Heart right ventricle (tissue), 16 donors: Measurements from ENCODE around the gene NME9. TPM values are rescaled to one million over a fixed set of nuclear protein-coding genes. Genes with fewer than 3 reads are reported as not detected.

Source experiments
- ATAC-seq, 8 donors: fragments of 200-7000 bp; cut with Tn5 transposase; one replicate each; pipeline ENCODE4 v1.9.1; 2020; ENCODE audit warnings: mild to moderate bottlenecking in 8 of 8, moderate library complexity in 8 of 8, moderate number of reproducible peaks in 1 of 8
- DNase-seq, 2 donors: peaks; one replicate each; pipeline ENCODE4 v3.0.0-alpha.2; 2020
- H3K27ac ChIP-seq, 10 donors: fragments of 200-600 bp; sonication (generic) in 2 of 10; one replicate each; pipeline versions ENCODE4 v1.5.0 to v1.8.0; 2020 to 2022; ENCODE audit warnings: mild to moderate bottlenecking in 3 of 10
- H3K27me3 ChIP-seq, 7 donors: fragments of 200-600 bp; one replicate each; pipeline ENCODE4 v1.8.0; 2021 to 2022; ENCODE audit warnings: mild to moderate bottlenecking in 2 of 7
- H3K36me3 ChIP-seq, 9 donors: fragments of 200-600 bp; sonication (generic) in 1 of 9; one replicate each; pipeline versions ENCODE4 v1.5.0 to v1.8.0; 2020 to 2022; ENCODE audit warnings: mild to moderate bottlenecking in 2 of 9
- H3K4me1 ChIP-seq, 9 donors: fragments of 200-600 bp; sonication (generic) in 1 of 9; one replicate each; pipeline versions ENCODE4 v1.5.0 to v1.8.0; 2020 to 2022; ENCODE audit warnings: mild to moderate bottlenecking in 4 of 9
- H3K4me3 ChIP-seq, 10 donors: fragments of 200-600 bp; sonication (generic) in 2 of 10; one replicate each; pipeline versions ENCODE4 v1.5.0 to v1.8.0; 2020 to 2022; ENCODE audit warnings: mild to moderate bottlenecking in 7 of 10, moderate library complexity in 2 of 10
- H3K9me3 ChIP-seq, 11 donors: fragments of 200-600 bp in 10 of 11; sonication (generic) in 2 of 11; one replicate each; pipeline versions ENCODE4 v1.5.0 to v1.8.0; 2013 to 2022; ENCODE audit warnings: mild to moderate bottlenecking in 2 of 11, control low read depth in 1 of 11, moderate library complexity in 1 of 11
- WGBS, 2 donors: extraction: QIAGEN DNeasy Blood & Tissue Kit; methylation state at CpG; one replicate each; pipeline ENCODE4 v1.1.7; 2013; ENCODE audit warnings: inconsistent platforms in 1 of 2; 5-methylcytosine and 5-hydroxymethylcytosine counted together
- intact Hi-C, 10 donors: fragments of 100-400 bp; cut with DNase I; formaldehyde crosslinking; loops; one replicate each; pipeline versions ENCODE4 v1.11.1 to v1.14.2; 2022
- polyA plus RNA-seq, 2 donors: library from polyadenylated mRNA; stranded (reverse); fragments of 200-250 nt; gene quantifications; one replicate each; pipeline ENCODE4 v1.2.3, GENCODE V29; 2013
- total RNA-seq, 10 donors: library from RNA; stranded (reverse); fragmentation: NEBNext Ultra II Directional in 3 of 10; extraction: Animal tissue kit (Norgen Biotek cat#: 25700) in 3 of 10; gene quantifications; one replicate each; pipeline versions ENCODE4 v1.2.1 to v1.2.4, GENCODE V29; 2021 to 2023
- TF ChIP-seq, protein P1 (sequence below), 9 donors: fragments of 200-600 bp; sonication (generic) in 2 of 9; IDR thresholded peaks; one replicate each; pipeline versions ENCODE4 v1.5.0 to v1.8.0; 2021 to 2022; ENCODE audit warnings: antibody characterized with exemption in 9 of 9, mild to moderate bottlenecking in 5 of 9, moderate library complexity in 1 of 9
- donor health status: Arrhythmogenic right ventricular cardiomyopathy.
- donor health status: ischemic (EF 13 %, LVEDD 7.1; RV severe dilation, severe dysfunction).
- donor health status: healthy with polysubstance abuse.
- donor health status: DM: no; HTN: yes; CAD: no.
- donor health status: DM: no; HTN: no; CAD: no.
- donor health status: ischemic (EF 25% LVEDD 6.9; RV normal size, moderate dysfunction).
- donor health status: ischemic (EF 25% LVEDD 5.7; RV mildly dilated, moderate dysfunction).
- donor health status: healthy.
- donor health status: DM: yes; HTN: yes; CAD: no.
- donor health status: Ischemic cardiomyopathy.
- donor health status: ischemic (EF 35%, LVEDD 5.7; RV mildly dilated, moderate dysfunction).
- donor health status: nonischemic (EF 11% LVEDD 7.7; RV severe dilation, severe dysfunction).
- donor health status: DM: yes; HTN: yes; CAD: no.
- donor health status: PGD.
- donor health status: ischemic (EF 29% LVEDD 5.4; RV normal size, mild dysfunction).
- donor health status: nonischemic (EF 23%, LVEDD 6.1; RV moderate dilation, normal function).

Gene NME9
- total and polyA plus RNA-seq, 12 donors, result 0.15 to 0.44 TPM; not detected in 10

DNA sequence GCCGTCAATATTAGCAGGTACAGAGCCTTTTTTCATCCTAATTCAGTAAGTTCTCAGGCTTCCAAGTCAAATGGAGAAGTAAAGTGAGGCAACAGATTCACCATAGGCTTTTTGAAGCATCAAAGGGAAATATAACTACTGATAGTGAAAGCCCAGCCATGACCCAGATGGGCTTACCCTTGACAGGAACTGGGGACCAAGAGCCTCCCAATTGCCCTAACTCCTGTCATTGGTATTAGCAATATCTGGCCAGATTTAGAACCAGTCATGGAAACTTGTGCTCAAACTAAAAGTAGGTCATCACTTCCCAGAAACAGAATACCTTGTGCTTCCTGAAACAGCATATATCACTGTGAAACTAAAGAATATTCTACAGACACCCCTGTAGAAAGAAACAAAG lies 33.0 kb downstream of the NME9 start:
- 93 to 100% methylated on average over 1 of the region's 1 CpG for WGBS, 2 donors
- Histone ChIP-seq H3K36me3 (peaks cover 0 to 80% (median 36%) of the 10 kb centered on the region in 9 donors), H3K27me3 (no peaks in the 10 kb centered on the region), H3K9me3 (no peaks in the 10 kb centered on the region), H3K4me1 (no peaks in the 10 kb centered on the region), H3K4me3 (no peak overlapping the region), H3K27ac (no peak overlapping the region)
- no peak for DNase-seq
- intact Hi-C loops, result no loop called here
- TF ChIP-seq, protein P1, sequence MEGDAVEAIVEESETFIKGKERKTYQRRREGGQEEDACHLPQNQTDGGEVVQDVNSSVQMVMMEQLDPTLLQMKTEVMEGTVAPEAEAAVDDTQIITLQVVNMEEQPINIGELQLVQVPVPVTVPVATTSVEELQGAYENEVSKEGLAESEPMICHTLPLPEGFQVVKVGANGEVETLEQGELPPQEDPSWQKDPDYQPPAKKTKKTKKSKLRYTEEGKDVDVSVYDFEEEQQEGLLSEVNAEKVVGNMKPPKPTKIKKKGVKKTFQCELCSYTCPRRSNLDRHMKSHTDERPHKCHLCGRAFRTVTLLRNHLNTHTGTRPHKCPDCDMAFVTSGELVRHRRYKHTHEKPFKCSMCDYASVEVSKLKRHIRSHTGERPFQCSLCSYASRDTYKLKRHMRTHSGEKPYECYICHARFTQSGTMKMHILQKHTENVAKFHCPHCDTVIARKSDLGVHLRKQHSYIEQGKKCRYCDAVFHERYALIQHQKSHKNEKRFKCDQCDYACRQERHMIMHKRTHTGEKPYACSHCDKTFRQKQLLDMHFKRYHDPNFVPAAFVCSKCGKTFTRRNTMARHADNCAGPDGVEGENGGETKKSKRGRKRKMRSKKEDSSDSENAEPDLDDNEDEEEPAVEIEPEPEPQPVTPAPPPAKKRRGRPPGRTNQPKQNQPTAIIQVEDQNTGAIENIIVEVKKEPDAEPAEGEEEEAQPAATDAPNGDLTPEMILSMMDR (IDR thresholded peaks at IDR 0.05), result no peak
- no peak for ATAC-seq

DNA sequence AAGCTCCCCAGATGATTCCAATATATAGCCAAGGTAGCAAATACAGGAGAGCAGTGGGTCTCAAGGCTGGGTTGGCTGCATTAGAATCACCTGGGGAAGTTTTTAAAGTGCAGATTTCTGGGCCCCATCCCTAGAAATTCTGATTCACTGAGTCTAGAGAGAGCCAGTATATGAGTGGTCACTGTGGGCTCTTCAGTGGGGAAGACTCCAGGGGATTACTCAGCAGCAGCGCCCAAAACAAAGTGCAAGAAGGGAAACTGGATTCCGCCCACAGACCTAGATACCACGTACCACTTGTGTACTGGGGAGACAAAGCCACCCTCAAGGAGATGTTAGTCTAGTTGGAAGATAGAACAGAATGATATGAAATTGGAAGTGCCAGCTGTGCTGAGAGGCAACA lies 40.0 kb downstream of the NME9 start:
- Histone ChIP-seq H3K27me3 (no peaks in the 10 kb centered on the region), H3K9me3 (no peaks in the 10 kb centered on the region), H3K4me3 (no peak overlapping the region), H3K36me3 (peaks cover 0 to 100% (median 49%) of the 10 kb centered on the region in 9 donors), H3K27ac (no peak overlapping the region), H3K4me1 (no peaks in the 10 kb centered on the region)
- intact Hi-C loops, result no loop called here
- ATAC-seq (no peak), DNase-seq (no peak)
- TF ChIP-seq, protein P1 (IDR thresholded peaks at IDR 0.05), result no peak
- 95 to 99% methylated on average over 3 of the region's 3 CpGs for WGBS, 2 donors

DNA sequence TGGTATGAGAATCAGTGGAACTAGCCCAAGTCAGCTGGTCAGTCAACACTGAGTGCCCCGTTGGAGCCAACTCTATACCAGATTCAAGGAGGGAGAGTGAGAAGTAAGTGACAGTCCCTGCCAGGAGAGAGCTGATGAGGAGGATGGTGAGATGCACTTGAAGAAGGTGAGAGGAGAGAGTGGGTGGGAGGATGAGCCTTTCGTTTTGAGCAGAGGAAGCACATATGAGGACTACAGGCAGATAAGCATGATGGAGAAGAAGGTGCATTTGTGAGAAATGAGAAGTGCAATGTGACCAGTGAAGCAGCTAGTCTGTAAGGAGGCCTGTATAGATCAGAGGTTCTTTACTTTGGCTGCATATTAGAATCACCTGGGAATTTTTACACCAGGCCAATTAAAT lies 40.4 kb downstream of the NME9 start:
- H3K27ac ChIP-seq, result no peak overlapping the region
- H3K9me3 ChIP-seq, result no peaks in the 10 kb centered on the region
- TF ChIP-seq, protein P1 (IDR thresholded peaks at IDR 0.05), result no peak
- H3K4me1 ChIP-seq, result no peaks in the 10 kb centered on the region
- WGBS, 2 donors, result 83 to 96% methylated on average over 2 of the region's 2 CpGs
- no peak for ATAC-seq
- DNase-seq, result no peak
- intact Hi-C loops, result no loop called here
- no peak overlapping the region for H3K4me3 ChIP-seq
- H3K36me3 ChIP-seq, result peaks cover 0 to 100% (median 54%) of the 10 kb centered on the region in 9 donors
- no peaks in the 10 kb centered on the region for H3K27me3 ChIP-seq

DNA sequence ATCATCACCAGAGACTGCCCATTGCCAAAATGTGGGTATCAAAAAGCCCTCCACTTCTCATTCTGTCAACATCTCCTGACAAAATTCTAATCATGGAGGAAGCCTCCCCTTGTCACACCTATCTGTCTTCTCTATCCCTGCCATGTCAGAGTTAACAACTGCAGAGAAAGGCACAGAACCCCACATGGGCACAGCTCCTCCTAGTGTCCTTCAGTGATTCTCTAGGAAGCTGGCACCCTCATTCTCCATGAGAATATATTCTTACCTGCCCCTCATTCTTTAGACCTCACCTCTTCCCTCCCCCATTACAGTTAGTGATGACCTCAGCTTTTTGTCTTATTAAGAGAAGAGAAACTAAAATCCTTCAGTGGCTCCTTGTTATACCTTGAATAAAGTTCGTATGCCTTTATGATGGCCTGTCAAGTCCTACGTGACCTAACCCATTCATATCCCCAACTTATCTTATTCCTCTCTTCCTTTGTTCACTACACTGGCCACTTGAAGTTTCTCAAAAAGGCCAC lies 44.6 kb downstream of the NME9 start:
- H3K4me3 ChIP-seq, result no peak overlapping the region
- no peaks in the 10 kb centered on the region for H3K4me1 ChIP-seq
- H3K36me3 ChIP-seq, result peaks cover 0 to 83% (median 39%) of the 10 kb centered on the region in 9 donors
- ATAC-seq (no peak), DNase-seq (no peak)
- H3K9me3 ChIP-seq, result no peaks in the 10 kb centered on the region
- H3K27me3 ChIP-seq, result no peaks in the 10 kb centered on the region
- WGBS, 2 donors, result 93 to 97% methylated on average over 2 of the region's 2 CpGs
- intact Hi-C loops, result no loop called here
- H3K27ac ChIP-seq, result no peak overlapping the region
- TF ChIP-seq, protein P1 (IDR thresholded peaks at IDR 0.05), result no peak
